SKM-1 treated with dmso at 0.1 percent for 144 hours (cell line): ENCODE data around the gene KLHDC3.

Experiments
- DNase-seq: peaks from one replicate; lab custom pipeline; 2025; ENCODE audit not compliant: unreplicated experiment; lab: John Stamatoyannopoulos, UW

KLHDC3 gene, protein sequence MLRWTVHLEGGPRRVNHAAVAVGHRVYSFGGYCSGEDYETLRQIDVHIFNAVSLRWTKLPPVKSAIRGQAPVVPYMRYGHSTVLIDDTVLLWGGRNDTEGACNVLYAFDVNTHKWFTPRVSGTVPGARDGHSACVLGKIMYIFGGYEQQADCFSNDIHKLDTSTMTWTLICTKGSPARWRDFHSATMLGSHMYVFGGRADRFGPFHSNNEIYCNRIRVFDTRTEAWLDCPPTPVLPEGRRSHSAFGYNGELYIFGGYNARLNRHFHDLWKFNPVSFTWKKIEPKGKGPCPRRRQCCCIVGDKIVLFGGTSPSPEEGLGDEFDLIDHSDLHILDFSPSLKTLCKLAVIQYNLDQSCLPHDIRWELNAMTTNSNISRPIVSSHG

DNA sequence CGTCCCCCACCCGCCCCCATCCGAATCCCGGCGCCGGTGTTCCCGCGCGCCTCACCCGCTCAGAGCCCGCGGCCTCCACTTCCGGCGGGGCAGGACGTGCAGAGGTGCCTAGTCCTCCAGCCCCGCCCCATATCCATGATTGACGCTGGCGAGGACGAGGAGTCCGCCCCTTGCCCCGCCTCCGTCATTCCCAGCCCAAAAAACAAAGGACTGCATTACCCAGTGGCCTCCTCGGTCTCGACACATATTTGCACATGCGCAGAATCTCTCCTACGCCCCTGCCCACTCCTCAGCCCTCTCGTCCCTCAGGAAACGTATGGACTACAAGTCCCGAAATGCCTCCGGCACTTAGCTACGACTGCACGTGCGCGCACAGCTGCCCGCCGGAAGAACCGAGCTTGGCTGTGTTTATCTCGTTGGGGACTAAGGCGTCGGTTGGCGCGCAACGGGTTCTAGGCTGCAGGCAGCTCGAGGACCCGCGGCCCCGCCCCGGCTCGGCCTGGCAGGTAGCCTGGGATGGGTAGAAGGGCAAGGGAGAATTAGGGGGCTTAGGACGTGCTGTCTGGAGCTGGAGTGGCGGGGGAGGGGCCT lies at the start of gene KLHDC3, which contains the start of gene MEA1:
TSS of gene KLHDC3 (plus strand) at position 407 of the 591 bp plus-strand sequence. CDS start 2,944 bp downstream, outside the sequence.
TSS of gene MEA1 (minus strand) at position 104 of the 591 bp plus-strand sequence. CDS start 133 bp downstream, outside the sequence.
- DNase-seq: peak; percentile 100

DNA sequence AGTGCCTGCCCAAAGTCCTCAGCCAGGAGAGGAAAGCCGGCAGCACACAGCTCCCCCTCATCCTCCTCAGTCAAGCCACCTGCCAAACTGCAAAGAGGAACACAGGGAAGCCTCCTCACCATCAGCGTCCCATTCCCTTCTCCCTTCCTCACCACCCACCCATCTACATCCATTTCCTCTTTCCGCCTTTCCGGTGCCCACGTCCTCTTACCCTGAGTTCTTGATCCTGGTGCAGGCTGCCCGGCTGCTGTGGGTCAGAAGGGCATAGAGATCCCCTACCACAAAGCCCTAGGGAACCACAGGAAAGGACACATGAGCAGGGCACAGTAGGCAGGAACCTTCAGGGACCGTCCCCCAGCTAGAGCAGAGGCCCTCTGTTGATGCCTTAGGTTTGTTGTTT lies 47.5 kb upstream of the KLHDC3 start:
- no peak for DNase-seq

GRCh38 chr6:42967228-42967627 lies 46.8 kb upstream of the KLHDC3 start:
- DNase-seq: no peak

DNA sequence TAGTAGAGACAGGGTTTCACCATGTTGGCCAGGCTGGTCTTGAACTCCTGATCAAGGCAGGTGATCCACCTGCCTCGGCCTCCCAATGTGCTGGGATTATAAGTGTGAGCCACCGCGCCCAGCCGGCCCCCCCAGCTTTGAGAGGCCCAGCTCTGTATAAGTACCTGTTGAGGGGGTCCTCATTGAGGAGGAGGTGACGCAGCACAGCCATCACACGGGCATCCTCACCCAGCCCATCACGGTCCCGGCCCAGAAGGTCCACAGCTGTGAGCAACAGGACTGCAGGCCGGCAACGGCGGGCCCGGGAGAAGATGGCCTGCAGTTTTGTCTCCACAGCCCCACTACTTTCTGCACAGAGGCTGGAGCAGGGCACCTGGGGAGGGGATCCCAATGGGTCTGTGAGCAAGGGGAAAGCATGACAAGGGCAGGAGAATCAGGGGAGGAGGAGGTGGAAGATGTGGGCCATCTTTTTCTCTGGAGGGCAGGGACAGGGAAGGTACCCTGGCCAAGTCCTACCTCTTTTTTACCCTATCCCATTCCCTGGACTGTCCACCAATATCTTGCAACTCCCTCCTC lies 45.8 kb upstream of the KLHDC3 start:
- DNase-seq: no peak

DNA sequence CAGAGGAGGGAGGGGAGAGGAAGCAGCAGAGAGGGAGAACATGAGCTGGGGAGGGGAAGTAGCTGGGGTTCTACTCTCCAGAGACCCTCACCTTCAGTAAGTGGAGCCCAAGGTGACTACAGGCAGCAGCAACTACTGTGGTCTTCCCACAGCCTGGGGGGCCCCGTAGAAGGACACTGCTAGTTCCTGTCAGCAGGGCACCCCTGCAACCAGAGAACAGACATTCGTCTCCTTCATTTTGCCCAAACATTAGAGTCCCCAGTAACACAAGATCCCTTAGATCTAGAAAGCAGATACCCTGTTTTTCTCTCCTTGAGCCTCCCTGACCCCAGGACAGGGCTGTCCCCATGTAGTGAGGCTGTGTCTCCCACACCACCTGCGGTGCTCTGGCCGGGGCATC lies 45.3 kb upstream of the KLHDC3 start:
- no peak for DNase-seq

GRCh38 chr6:42969431-42969830 lies 44.6 kb upstream of the KLHDC3 start:
- DNase-seq: no peak

- no peak for DNase-seq
These were observed 44.1 kb upstream of the KLHDC3 start for GRCh38 chr6:42969934-42970333.

- no peak for DNase-seq
These were observed 43.0 kb upstream of the KLHDC3 start for GRCh38 chr6:42970871-42971612.

DNA sequence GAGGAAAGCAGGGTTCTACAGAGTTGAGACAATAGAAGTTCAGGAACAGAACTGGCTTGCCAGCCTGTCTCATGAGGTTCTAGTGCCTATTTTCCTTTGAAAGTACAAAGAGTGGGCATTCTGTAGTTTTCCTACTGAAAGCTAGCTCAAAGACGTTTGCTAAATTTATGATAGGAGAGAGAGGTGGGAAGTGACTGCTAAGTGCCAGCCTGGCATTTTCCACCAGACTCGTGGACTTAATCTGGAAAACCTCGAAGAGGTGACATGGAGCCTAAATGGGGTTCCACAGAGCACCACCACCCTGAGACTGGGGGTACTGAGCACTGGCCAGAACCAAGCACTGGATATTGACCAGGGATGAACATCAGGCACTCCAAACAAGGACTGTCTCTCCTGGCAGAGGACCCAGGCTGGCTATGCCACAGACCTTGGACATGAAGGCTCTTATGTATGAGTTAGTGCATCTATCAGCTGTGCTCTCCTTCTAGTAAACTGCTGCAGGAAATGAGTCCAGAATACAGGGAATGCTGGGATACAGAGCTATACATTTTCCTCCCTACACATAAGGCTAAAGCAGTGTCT lies 42.2 kb upstream of the KLHDC3 start:
- no peak for DNase-seq

DNA sequence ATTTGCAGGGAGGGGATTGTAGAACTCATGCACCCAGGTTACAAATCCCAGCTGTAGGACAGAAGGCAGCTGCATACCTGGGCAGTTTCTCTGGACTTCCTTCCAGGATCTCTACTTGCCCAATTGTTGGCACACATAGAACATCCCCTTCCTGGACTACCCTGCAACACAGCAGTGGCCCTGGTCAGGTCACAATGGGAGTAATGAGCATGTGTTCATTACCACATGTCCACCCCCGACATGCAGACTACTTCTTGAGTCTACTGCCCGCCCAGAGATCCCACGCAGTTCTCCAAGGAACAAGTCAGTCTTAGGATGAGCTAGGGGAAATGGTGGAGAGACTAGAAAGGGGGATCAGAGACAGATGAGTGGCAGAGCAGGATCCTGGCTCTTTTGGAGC lies 40.1 kb upstream of the KLHDC3 start:
- no peak for DNase-seq

GRCh38 chr6:42974919-42975505 lies 39.0 kb upstream of the KLHDC3 start:
- DNase-seq: no peak

DNA sequence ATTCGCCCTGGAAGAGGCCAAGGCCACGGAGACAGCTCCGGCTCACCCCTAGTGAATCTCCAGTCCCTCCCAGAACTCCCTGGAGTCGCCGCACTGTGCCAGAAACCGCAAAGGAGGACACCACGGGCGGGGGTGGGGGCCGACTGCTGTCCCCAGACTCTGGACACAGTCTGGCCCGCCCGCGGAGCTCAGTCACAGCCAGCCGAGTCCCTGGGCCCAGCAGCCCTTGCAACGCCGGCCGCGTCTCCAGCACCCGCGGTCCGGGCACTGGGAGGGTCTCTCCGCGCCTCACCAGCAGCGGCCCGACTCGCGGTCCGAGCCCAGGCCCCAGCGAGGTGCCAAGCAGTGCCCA lies 35.6 kb upstream of the KLHDC3 start:
- no peak for DNase-seq

DNA sequence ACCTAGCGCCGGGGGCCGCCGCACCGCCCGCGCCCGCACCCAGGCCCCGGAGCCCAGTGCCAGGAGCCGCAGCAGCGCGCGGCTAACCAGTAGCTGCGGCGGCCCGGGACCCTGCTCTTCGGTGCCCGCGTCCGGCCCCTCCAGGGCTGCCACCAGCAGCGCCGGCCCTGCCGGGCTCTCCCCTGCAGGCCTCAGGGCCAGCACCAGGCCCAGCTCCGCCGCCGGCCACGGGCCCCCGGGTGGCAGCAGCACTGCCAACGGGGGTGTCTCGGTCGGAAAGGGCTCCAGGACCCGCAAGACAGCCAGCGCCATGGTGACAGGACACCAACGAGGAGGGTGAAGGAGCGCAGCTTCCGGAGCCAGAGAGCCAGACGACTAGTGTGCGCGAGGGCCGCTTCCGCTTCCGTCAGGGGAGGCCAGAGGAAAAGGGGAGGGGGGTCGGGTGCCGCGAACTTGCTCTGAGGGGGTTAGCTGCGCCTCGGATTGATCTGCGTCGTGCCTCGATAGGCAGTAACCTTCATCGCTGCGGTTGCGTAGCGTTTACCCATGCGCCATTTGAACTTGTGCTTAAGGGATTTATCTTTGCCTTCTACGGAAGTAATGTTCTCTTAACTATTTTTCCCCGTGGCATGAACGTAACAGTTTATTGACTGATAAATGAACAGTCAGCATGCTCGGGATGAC lies 35.1 kb upstream of the KLHDC3 start, which contains the start of gene PEX6:
TSS of gene PEX6 (minus strand) at position 343 of the 684 bp plus-strand sequence. CDS start at position 312, 31 bp downstream.
- peak; percentile 91 for DNase-seq

- no peak for DNase-seq
These were observed 34.4 kb upstream of the KLHDC3 start for GRCh38 chr6:42979523-42980177.

DNA sequence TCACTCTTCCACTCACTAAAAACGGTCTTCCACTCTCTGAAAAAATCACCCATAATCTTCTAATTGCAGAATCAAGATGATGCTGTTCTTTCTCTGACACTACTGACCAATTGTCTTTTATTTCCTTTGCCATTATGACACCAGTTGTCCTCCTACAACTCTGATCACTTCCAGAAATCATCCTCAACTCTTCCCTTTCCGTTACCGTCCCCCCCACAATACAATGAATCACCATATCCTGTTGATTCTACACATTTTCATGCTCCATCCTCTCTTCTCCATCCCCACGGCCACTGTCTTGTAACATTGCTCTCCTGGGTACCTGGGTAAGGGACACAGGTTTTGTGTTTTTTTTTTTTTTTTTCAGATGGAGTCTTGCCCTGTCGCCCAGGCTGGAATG lies 32.2 kb upstream of the KLHDC3 start:
- no peak for DNase-seq

- DNase-seq: peak; percentile 100
These were observed 29.8 kb upstream of the KLHDC3 start, which contains the start of gene PPP2R5D for GRCh38 chr6:42984001-42984923. Gene PPP2R5D (plus strand): TSS chr6:42984570. CDS start chr6:42984678, 108 bp downstream.

- no peak for DNase-seq
These were observed 29.0 kb upstream of the KLHDC3 start for GRCh38 chr6:42984924-42985475.
